GM11168 (cell line): Measurements from ENCODE around the gene PCID2.

Experiments
- in situ Hi-C: fragments of 300-500 bp; cut with MboI; formaldehyde crosslinking; loops from one replicate; pipeline ENCODE4 v1.12.0; 2022; ENCODE audit warnings: low sequenced_read_pairs; ENCODE audit not compliant: unreplicated experiment

PCID2 gene

GRCh38 chr13:113152691-113152983, 55.8 kb downstream of the PCID2 start:
- in situ Hi-C loops, result no loop called here

GRCh38 chr13:113151745-113152690, 56.5 kb downstream of the PCID2 start:
- in situ Hi-C loops, result no loop called here

GRCh38 chr13:113150550-113151365, 57.7 kb downstream of the PCID2 start:
- in situ Hi-C loops, result no loop called here

GRCh38 chr13:113149711-113150549, 58.5 kb downstream of the PCID2 start:
- in situ Hi-C loops, result no loop called here

GRCh38 chr13:113148940-113149503, 59.4 kb downstream of the PCID2 start:
- in situ Hi-C loops, result no loop called here

GRCh38 chr13:113148407-113148806, 60.1 kb downstream of the PCID2 start:
- in situ Hi-C loops, result no loop called here

GRCh38 chr13:113147206-113147605, 61.3 kb downstream of the PCID2 start:
- in situ Hi-C loops, result no loop called here

GRCh38 chr13:113146750-113147149, 61.7 kb downstream of the PCID2 start:
- in situ Hi-C loops, result no loop called here

- in situ Hi-C loops, result no loop called here
Measured at GRCh38 chr13:113145911-113146598, 62.4 kb downstream of the PCID2 start.

GRCh38 chr13:113145496-113145895, 63.0 kb downstream of the PCID2 start:
- in situ Hi-C loops, result no loop called here

- in situ Hi-C loops, result no loop called here
Measured at GRCh38 chr13:113144255-113144629, 64.2 kb downstream of the PCID2 start.

GRCh38 chr13:113143466-113144254, 64.8 kb downstream of the PCID2 start:
- in situ Hi-C loops, result no loop called here

GRCh38 chr13:113142876-113143275, 65.6 kb downstream of the PCID2 start:
- in situ Hi-C loops, result no loop called here

- in situ Hi-C loops, result no loop called here
Measured at GRCh38 chr13:113141601-113141970, 66.9 kb downstream of the PCID2 start.

GRCh38 chr13:113140677-113141600, 67.5 kb downstream of the PCID2 start:
- in situ Hi-C loops, result no loop called here

GRCh38 chr13:113139577-113139976, 68.9 kb downstream of the PCID2 start:
- in situ Hi-C loops, result no loop called here

GRCh38 chr13:113138792-113139551, 69.5 kb downstream of the PCID2 start:
- in situ Hi-C loops, result no loop called here
